ENCODE data around the gene ZNF423.

ZNF423 gene

DNA sequence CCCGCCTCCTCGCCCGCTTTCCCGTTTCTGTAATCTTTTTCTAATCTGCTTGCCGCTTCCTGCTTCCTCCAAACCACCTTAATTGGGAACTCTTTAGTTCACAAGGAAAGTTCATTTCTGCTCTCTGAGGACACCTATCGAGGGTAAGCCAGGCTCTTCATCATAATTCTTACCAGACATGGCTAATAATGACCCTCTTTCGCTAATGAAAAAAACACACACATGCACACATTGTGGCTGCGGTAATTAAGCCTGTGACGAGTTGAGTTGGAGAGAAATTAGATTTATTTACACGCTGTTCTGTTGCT lies 100.6 kb downstream of the ZNF423 start:
- H3K4me3 ChIP-seq (ENCODE audit: low read depth, low read length), result no peak overlapping the region
- H3K27ac ChIP-seq, result peak overlapping the region; percentile 38

DNA sequence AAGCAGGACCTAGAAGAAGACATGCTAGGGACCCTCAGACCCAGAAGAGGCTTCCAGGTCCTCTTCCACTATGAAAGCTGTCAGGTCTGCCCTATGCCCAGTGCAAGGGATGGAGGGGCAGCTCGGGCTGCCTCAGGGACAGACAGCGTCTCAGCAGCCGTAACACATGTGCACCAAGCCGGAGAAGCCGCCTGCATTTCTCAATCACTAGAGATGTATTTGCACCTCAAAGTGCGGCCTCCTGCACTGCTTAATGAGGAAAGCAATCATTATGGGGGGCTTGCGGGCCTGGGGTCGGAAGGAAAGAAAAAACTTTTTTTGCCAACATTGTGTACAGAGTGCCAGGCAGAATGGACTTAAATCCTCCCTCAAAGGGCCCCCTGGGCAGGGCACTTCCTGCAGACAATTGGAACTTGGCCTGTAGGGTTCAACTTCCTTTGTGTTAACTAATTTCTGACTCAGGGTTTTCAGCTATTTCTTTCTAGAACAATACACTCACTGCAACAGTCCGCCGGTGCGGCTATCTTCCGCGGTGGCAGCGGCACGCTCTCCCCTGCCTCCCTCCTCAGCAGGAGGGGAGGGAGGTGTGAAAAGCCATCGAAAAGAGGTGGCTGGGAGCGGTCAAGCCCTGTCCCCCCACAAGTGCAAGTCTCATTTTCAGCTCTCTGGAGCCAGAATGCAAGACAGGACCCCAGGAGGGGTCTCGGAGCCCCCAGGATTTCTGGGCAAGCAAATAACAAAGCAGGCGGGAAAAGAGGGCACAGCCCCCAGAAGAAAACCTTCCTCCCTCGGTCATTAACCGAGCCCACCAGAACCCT lies 101.2 kb downstream of the ZNF423 start:
- Histone ChIP-seq H3K27ac (peak overlapping the region; percentile 38), H3K4me1 (no peaks in the 10 kb centered on the region), H3K9me3 (ENCODE audit: control insufficient read depth, low read length) (no peaks in the 10 kb centered on the region), H3K79me2 (no peaks in the 10 kb centered on the region), H3K36me3 (ENCODE audit: control insufficient read depth, insufficient read depth, low read length) (no peaks in the 10 kb centered on the region), H3K4me3 (ENCODE audit: low read depth, low read length) (no peak overlapping the region), H3K27me3 (ENCODE audit: control insufficient read depth, insufficient read depth, low read length) (no peaks in the 10 kb centered on the region), H3K9ac (no peak overlapping the region), H2AFZ (peak overlapping the region; percentile 38), H3K4me2 (ENCODE audit: low read length) (peak overlapping the region; percentile 34)
- TF ChIP-seq, protein P1, sequence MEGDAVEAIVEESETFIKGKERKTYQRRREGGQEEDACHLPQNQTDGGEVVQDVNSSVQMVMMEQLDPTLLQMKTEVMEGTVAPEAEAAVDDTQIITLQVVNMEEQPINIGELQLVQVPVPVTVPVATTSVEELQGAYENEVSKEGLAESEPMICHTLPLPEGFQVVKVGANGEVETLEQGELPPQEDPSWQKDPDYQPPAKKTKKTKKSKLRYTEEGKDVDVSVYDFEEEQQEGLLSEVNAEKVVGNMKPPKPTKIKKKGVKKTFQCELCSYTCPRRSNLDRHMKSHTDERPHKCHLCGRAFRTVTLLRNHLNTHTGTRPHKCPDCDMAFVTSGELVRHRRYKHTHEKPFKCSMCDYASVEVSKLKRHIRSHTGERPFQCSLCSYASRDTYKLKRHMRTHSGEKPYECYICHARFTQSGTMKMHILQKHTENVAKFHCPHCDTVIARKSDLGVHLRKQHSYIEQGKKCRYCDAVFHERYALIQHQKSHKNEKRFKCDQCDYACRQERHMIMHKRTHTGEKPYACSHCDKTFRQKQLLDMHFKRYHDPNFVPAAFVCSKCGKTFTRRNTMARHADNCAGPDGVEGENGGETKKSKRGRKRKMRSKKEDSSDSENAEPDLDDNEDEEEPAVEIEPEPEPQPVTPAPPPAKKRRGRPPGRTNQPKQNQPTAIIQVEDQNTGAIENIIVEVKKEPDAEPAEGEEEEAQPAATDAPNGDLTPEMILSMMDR (IDR thresholded peaks at IDR 0.05), result no peak

More for the DNA sequence above, 100.6 kb downstream of the ZNF423 start:
- Histone ChIP-seq H2AFZ (peak overlapping the region; percentile 38), H3K4me1 (no peaks in the 10 kb centered on the region), H3K36me3 (ENCODE audit: control insufficient read depth, insufficient read depth, low read length) (no peaks in the 10 kb centered on the region), H3K79me2 (no peaks in the 10 kb centered on the region), H3K9ac (no peak overlapping the region), H3K9me3 (ENCODE audit: control insufficient read depth, low read length) (no peaks in the 10 kb centered on the region), H3K4me2 (ENCODE audit: low read length) (peak overlapping the region; percentile 34), H3K27me3 (ENCODE audit: control insufficient read depth, insufficient read depth, low read length) (no peaks in the 10 kb centered on the region)
- TF ChIP-seq, protein P1 (IDR thresholded peaks at IDR 0.05), result peak; percentile 41

DNA sequence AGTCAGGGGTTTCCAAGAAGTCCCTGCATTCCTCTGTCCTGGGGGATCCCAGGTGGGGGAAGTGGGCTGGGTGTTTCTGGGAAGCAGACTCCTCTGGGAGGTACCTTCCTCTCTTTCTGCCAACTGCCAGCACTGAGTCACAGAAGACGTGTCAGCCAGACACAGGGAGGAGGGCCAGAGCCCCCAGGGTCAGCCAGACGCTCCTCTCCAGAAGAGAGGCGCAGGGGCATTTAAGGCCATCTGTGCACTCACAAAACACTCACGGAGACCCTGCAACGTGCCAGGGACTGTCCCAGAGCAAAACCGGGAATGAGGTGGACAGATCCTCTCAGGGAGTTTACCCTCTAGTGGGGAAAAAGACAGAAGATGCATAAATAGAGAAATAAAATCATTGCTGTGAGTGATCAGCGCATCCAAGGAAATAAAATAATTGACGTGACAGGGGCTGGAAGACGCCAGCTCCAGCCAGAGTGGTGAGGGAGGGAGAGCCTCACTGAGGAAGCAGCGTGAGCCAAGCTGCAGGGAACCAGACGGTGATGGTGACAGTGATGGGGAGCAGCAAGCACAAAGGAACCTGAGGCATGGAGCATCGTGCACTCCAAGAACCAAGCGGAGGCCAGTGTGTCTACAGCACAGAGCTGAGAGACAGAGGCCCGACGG lies 105.4 kb downstream of the ZNF423 start:
- peaks cover 2% of the 10 kb centered on the region for H3K79me2 ChIP-seq
- H3K4me1 ChIP-seq, result no peaks in the 10 kb centered on the region
- no peak overlapping the region for H2AFZ ChIP-seq
- no peak overlapping the region for H3K4me3 ChIP-seq (ENCODE audit: low read depth, low read length)
- no peaks in the 10 kb centered on the region for H3K27me3 ChIP-seq (ENCODE audit: control insufficient read depth, insufficient read depth, low read length)
- TF ChIP-seq, protein P1 (IDR thresholded peaks at IDR 0.05), result no peak
- no peak overlapping the region for H3K9ac ChIP-seq
- no peaks in the 10 kb centered on the region for H3K36me3 ChIP-seq (ENCODE audit: control insufficient read depth, insufficient read depth, low read length)
- H3K27ac ChIP-seq, result no peak overlapping the region
- no peaks in the 10 kb centered on the region for H3K9me3 ChIP-seq (ENCODE audit: control insufficient read depth, low read length)
- no peak overlapping the region for H3K4me2 ChIP-seq (ENCODE audit: low read length)

DNA sequence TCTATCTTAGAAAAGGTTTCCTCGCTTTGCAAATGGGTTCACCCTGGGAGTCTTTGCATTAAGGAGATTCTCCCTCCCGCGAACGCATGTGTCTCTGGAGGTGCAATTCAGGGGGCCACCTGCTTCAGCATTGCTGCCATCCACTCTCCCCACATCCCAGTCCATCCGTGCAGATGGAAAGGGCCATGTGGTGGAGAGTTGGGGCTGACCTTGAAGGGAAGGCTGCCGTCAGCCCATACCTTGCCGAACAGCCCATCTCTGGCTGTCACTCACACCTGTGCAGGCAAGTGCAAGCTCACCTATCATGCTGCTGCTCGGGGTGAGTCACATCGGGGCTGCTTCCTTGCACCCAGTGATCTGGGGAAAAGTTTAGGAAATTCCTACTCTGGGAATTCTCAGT lies 106.1 kb downstream of the ZNF423 start:
- H3K79me2 ChIP-seq, result peaks cover 2% of the 10 kb centered on the region
- no peaks in the 10 kb centered on the region for H3K4me1 ChIP-seq
- H3K9me3 ChIP-seq (ENCODE audit: control insufficient read depth, low read length), result no peaks in the 10 kb centered on the region
- H3K36me3 ChIP-seq (ENCODE audit: control insufficient read depth, insufficient read depth, low read length), result no peaks in the 10 kb centered on the region
- no peak overlapping the region for H3K4me3 ChIP-seq (ENCODE audit: low read depth, low read length)
- no peaks in the 10 kb centered on the region for H3K27me3 ChIP-seq (ENCODE audit: control insufficient read depth, insufficient read depth, low read length)
- no peak overlapping the region for H2AFZ ChIP-seq
- H3K4me2 ChIP-seq (ENCODE audit: low read length), result no peak overlapping the region
- TF ChIP-seq, protein P1 (IDR thresholded peaks at IDR 0.05), result no peak
- H3K27ac ChIP-seq, result no peak overlapping the region
- no peak overlapping the region for H3K9ac ChIP-seq
